ENCODE data around the gene CPNE8.

The CPNE8 gene

DNA sequence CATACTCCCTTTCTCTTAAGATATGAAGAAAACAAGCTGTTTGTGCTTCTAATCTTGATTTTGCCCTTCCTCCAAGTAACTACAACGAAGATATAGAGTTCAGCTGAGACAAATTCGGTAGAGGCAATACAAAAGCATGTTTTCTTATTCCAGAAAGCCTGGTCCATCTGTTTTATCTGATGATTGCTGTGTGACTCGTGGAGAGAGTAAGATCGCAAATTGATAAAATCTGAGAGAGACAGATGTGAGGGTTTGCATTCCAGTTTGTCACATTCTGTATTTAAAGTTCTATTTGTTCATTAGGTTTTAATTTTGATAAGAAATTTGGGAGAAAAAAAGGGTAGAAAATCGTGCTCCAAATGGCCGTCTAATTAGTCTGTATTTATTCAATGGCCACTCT is 192.1 kb downstream of the CPNE8 start:
- DNase-seq = no peak

DNA sequence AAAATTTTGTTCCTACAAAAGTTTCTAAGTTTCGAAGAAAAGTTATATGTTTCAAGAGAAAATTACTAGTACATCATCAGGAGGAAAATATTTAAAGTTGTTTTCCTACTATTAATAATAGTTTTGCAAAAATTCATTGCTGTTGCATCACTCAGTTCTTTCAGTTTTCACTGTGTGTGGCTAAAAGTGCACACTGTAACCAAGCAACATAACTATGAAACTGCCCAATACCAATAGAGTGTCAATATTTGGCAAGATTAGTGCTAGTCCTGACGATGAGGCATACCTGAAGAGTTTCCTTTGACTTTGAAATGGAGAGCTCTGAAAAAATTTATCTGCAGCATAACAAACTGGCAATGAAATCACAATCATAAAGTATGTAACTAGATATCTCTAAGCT is 194.3 kb downstream of the CPNE8 start:
- DNase-seq = no peak

DNA sequence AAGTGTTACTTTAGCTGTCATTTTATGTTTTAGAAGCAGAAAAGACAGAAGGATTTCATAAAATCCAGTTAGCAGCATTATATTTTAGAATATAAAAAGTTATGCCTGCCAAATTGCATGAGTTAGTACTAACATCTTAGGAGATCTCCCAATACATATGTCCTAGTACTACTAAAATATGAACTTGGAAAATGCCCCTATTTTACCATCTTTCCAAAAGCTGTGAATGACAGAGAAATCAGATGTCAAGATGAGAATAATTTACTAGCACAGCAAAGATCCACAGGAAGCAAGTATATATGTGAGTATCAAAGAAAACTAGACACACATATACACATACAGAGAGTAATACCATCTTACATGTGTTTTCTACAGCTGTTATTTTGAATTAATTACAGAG is 196.9 kb downstream of the CPNE8 start:
- DNase-seq = no peak

DNA sequence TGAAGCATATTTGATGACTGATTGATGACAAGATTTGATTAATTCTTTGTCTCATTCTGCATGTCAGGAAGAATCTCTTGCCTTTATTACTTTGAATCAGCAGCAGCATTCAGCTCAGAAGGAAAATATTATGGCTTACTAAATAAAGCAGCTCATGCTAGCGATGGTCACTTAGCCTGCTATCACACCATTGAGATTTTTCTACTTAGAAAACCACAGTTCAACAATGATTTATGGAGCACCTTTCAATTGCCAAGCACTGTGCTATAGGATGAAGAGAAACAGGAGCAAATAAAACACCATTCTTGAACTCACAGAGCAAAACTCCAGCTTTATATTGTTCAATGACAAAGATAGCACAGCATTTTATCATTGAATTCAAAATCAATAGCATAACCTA is 197.7 kb downstream of the CPNE8 start:
- no peak for DNase-seq

DNA sequence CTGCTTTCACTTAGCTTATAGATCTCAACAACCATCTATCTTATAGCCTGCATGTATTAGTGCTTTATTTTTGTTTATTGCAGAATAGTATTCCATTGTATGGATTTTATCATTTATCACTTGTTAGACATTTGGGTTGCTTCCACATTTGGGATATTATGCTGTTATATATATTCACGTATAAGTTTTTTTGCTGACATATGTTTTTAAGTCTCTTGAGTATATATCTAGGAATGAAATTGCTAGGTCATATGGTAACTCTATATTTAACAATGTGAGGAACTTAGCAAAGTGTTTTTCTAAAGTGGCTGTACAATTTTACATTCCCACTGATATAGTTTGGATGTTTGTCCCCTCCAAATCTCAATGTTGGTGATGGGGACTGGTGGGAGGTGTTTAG is 208.1 kb downstream of the CPNE8 start:
- DNase-seq = no peak

DNA sequence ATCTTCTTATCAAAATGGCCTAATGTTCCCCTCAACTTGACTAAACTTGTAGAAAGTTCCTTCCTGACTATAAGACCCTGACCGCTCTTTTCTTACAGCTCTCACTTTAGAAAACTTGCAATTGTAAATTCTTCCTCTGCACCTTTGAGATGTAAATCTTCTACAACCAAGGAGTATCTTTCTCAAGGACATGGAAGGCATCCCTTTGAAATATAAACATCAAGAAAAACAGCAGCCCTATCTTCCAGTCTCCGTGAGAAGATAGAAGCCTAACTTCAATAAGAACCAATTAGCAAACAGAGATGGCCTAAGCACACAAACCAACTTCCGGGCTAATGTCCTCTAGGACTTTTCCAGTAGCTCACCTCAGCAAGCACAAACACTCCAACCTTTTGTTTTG is 210.3 kb downstream of the CPNE8 start:
- no peak for DNase-seq

DNA sequence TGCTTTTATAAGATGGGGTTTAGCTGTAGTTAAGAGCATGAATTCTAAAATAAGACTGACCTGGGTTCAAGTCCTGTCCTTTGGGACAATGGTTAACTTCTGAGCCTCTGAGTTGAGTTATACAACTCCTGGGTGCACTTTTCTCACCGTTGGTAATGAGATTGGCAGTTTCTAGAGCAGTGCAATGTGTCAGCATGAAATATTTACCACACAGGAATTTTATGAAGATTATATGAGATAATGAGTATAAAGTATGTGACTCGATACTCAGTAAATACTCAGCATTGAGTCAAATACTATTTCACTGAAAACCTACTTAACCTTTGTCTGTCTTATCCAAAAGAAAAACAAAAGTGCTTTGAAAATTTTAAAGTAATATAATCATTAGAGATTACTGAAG is 214.2 kb downstream of the CPNE8 start:
- DNase-seq = no peak

DNA sequence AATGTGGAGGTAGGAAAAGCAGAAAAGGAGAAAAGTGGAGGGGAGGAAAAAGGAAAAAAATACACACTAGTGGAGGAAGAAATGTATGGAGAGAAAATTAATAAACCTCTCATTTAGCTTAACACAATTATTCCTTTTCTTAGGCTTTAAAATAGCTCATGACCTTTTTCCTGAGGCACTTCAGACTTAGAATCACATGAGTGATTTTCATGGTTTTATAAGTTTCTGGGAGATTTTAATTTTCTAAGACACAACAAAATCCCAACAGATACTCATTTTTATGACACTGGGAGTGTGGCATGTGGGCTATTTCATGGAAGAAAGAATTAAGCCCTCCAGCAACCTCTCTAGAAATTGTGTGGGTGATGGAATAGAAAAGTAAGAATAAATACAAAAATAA is 214.7 kb downstream of the CPNE8 start:
- DNase-seq = no peak

DNA sequence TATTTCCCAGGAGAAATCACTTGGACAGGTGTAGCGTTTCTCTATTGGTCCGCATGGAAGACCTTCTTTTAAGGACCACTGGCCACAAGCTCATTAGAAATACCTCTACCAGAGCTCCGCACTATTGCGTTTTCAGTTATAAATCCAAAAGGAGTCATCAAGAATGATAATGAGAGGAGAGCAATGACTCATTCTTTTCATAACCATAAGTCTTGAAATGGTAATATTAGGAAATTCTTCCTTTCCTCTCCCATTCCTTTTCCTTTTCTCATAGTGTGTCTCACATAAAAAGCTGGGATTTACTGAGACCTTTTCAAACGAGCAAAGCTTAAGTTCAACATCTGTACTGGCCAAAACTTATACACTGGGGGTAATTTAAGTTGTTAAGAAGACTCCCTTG is 215.7 kb downstream of the CPNE8 start:
- no peak for DNase-seq

DNA sequence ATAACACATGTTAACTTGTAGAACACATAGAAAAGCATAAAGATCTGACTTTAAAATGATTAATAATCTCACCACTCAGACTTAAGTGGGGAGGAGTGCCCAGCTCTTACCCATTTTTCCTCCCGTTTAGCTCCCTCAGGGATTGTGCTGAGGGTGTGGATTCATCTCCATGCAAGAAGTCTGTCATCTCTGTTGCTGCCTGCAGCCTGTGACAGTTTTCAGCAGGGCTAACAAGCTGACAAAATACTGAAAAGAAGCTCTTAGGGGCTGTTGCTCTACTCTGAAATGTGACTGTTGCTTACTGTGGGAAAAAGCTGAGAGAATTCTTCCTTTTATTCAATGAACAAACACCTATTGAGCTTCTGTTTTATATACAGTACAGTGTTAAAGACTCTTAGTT is 216.2 kb downstream of the CPNE8 start:
- no peak for DNase-seq

DNA sequence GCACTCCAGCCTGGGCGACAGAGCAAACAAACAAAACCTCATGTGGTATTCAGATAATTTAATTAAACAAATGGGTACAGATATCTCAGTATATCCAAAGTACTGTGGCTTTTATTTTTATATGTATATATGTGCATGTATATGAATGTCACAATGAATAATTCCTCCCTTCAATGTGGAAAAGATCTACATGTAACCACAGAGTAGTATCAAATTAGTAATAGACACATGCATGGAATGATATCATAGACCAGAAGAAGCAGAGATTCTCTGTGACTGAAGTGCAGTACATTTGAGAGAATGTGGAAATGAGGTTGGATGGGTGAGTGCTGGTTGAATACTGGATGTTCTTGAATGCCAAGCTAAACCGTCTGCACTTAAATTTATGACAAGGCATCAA is 222.9 kb downstream of the CPNE8 start:
- no peak for DNase-seq

DNA sequence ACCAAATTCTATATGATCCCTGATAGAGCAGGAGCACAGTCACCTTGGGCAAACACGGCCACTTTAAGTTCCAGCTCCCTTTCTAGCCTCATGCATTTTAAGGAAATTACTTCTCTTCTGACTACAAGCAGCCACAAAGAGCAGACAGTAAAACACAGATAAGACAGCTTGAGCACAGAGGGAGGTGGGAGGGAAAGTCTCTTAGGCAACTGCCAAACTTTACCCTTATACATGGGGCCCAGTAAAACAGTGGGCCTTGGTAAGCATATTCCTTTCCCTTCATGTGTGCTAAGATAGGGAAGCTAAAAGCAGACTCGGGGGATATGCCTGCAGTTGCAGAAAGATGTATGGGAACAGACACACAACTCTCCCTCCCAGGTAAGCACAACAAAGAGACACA is 235.9 kb downstream of the CPNE8 start:
- no peak for DNase-seq

DNA sequence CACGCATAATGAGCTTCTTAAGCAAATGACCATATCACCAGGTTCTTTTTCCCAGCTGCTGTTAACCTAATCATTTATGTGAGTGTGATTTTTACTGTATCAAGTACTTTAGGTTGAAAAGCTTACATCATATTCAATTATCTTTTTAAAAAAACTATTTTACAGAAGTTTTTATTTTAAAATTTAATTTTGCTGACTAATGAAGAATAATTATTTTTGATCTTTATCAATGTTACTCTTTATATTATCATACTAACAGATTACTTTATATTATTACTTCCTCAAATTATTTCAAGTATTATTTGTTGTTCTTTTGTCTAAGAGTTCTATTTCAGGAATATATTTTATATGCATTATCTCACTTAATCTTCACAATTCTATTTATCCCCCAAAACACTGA is 236.3 kb downstream of the CPNE8 start:
- no peak for DNase-seq

DNA sequence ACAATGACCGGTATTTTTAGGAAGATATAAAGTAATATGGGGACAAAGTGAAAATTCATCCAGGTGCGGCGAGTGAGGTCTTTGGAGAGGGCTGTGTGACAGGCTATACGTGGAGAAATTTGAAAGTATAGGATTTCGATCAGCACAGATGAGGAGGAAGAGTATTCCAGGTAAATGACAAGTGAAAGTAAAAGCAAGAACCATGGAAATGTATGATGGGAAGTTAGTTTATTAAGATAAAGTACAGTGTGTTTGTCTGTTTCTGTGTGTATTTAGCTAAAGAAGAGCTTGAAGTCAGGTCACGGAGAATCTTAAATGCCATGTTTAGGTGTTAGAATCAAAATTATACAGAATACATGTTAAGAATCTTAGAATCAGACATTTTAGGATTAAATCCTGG is 239.0 kb downstream of the CPNE8 start:
- no peak for DNase-seq

DNA sequence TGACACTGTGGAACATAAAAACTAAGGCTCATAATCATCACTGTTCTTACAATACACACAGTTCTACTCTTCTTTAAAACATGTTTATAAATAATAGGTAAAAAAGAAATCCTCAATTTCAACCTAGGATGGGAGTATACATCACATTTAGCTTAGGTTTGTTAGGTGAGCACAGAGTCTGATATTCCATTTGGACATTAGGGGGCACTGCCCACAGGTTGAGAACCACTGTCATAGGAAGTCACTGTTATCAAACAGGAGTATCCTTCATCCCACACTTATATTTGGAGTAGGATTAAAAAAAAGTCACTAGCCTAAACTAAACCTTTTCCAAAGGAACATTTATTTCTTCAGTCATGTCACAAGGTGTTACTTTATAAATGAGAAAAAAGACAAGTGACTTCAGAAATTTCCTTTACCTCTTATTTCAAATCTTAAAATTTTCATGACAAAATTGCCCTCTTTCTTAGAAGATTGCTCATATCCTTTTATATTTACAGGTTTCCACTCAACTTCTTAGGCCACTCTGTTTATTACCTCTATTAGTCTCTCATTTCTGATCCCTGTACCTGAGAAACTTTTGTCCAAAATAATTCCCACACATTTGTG is 240.6 kb downstream of the CPNE8 start:
- no peak for DNase-seq

DNA sequence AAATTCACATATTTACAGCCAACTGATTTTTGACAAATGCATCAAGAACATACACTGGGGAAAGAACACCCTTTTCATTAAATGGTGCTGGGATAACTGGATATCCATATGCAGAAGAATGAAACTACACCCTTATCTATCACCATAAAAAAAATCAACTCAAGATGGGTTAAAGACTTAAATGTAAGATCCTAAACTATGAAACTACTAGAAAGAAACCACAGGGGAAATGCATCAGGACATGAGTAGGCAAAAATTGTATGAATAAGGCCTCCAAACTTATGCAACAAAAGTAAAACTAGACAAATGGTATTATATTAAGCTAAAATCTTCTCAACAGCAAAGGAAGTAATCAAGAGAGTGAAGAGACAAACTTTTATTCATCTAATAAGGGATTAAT is 242.6 kb downstream of the CPNE8 start:
- no peak for DNase-seq

DNA sequence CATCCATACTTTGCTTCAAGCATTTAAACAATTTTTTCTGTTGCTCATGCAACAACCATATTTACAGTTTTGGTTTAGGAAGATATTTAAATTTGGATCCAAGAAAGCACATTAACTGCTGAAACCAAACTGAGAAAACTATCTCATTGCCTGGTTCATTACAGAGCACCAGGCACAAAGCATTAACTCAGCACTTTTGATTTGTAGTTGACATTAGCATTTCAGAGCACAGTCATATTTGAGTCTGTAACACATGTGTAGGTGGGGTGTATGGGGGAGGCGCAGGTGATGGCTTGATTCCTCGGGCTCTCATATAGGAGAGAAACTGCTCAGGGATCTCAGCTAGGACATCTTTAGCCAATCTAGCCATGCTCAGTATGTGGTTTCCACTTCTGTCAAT is 251.7 kb downstream of the CPNE8 start:
- no peak for DNase-seq

DNA sequence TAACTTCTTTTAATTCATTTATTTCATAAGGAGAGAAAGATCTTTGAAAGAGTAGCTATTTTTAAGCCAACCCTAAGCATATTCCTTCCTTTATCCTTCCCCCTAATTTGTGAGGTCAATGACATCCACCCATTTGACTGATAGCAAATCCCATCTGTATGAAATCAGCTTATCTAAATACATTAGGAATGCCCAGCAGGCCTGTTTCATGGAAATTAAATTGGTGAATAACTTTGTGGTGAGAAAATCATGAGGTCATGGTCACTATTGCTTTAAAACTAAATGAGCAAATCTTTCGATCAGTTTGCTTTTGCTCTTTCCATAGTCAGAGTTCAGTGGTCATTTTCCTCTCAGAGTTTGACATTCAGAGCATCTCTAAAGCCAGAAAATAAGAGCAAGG is 256.6 kb downstream of the CPNE8 start:
- no peak for DNase-seq

DNA sequence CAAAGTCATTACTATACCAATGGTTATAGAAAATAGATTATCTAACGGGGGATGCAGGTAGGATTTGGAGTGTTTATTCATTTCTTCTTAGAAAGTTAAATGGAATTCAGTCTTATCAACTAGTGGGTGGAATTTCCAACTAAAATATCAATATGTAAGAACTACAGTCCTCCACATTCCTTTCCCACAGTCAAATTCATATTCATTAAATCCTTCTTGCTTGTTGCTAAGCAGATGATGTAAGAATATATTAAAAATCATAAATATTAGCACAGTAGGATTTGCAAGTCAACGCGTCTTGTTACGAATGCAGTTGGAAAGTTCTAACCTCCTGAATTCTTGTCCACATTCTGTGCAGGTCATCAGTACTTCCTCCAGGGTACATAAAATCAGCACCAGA is 259.2 kb downstream of the CPNE8 start:
- DNase-seq = no peak

DNA sequence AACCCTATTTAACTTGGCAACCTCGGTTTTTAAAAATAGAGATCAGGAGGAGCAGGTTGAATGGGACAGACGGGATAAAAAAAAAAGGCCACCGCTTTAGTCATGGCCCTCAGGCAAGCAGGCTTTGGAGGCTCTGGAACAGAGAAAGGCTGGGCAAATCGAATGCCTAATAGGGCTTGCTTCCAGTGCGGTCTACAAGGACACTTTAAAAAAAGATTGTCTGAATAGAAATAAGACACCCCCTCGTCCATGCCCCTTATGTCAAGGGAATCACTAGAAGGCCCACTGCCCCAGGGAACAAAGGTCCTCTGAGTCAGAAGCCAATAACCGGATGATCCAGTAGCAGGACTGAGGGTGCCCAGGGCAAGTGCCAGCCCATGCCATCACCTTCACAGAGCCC is 265.8 kb downstream of the CPNE8 start:
- no peak for DNase-seq

DNA sequence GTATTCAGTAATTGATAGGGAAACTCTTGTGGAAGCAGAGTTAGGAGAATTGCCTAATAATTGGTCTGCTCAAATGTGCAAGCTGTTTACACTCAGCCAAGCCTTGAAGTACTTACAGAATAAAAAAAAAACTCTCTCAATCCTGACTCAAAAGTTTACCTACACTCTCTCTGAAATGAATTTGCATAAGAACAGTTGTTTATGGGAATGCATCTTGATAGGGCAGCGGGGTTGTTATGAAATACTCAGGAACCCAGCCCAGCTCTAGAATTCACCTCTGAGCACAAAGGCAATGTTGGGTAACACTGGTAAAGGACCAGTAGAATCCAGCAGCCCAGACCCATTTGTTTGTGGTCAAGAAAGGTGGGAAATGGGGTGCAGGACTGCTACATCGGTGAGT is 267.0 kb downstream of the CPNE8 start:
- no peak for DNase-seq

DNA sequence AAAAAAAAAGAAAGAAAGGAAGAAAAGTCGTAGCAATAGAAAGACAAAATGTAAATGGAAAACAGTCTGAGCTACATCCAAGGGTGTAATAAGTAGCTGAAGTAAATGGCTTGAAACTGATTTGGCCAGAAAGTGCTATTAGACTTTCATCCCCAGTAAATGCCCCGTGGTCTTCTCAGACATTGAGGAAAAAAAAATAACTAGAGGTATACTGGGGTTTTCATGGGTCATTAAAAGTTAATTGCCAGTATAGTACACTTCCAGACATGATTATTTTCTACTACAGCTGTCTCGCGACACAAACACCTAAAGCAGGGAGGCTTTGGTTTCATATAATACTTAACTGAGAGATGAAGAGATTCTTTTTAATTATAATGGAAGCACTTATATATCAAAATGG is 271.9 kb downstream of the CPNE8 start:
- DNase-seq = no peak

DNA sequence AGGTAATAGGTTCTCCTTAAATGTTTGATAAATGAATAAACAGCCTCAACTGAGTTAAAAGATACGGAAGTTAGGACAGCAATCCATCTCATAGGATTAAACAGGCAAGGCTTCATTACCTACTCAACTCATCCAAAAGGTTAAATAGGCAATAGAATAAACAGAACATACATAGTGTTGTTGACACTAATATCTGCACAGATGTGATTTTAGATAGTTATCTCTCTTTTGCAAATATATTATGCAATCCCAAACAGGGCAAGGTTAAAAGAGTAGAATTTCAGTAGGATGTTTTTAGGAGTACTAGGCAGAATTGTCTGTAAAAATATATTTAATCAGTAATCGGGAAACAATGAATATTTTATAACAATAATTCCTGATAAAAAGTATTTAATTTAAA is 276.3 kb downstream of the CPNE8 start:
- no peak for DNase-seq

DNA sequence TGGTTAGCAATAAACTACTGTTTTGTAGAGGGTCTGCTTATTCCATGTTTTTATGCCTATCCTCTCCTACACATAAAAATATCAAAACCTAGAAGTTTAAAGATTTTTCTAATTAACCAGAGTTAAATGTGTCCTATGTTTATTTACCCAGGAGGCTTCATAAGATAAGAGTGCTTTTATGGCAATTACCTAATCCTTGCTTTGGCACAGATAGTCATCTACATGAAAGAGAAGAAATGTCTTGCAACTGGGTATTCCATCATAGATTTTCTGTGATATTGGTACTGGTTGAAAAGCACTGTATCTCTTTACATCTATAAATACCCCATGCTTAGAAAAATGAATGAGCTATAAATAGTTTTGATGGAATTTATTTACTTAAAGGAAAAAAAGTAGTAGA is 277.1 kb downstream of the CPNE8 start:
- no peak for DNase-seq

DNA sequence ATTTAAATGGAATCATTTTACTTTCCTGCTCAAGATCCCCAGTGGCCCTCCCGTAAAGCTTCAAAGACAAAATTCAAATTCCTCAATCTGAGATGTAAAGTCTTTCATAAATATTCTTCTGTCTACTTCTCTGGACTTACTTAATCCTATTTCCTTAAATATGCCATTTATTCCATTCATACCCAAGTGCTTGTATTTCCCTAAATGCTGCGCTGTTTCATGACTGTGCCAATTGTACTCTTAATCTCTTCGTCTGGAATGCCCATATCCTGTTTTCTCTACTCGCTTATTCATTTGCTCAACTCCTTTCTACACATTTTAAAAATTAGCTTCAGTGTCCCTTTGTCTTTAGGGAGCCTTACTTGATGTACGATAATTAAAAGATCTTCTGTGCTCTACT is 280.1 kb downstream of the CPNE8 start:
- DNase-seq = no peak

DNA sequence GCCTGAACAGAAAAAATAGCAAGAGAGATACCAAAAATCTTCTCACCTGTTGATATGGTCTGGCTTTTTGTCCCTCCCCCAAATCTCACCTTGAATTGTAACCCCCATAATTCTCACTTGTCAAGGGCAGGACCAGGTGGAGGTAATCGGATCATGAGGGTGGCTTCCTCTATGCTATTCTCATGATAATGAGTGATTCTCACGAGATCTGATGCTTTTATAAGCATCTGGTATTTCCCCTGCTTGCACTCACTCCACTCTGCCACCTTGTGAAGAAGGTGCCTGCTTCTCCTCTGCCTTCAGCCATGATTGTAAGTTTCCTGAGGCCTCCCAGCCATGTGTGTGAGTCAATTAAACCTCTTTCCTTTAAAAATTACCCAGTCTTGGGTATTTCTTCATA is 291.2 kb downstream of the CPNE8 start:
- DNase-seq = no peak

Measured in DMS 273 treated with DMSO at 0.1 percent for 48 hours (cell line).